OCI-LY3 (cell line): ENCODE results near the gene TBATA.

ENCODE experiments used
- CTCF ChIP-seq: fragments of 200-600, 300-600 bp; sonication (generic); IDR thresholded peaks from 2 replicates; pipeline ENCODE4 v1.5.1; 2014; ENCODE audit warnings: antibody characterized with exemption, low read length, low read depth
- EZH2phosphoT487 ChIP-seq: fragments of 200-600 bp; shearing (Covaris generic); IDR thresholded peaks from 2 replicates; pipeline ENCODE4 v1.6.1; 2018; ENCODE audit warnings: antibody characterized with exemption, mixed run types, low read depth

GRCh38 chr10:70780370-70780760, 4.8 kb downstream of the TBATA start:
- no peak for TF ChIP-seq CTCF
- no peak for TF ChIP-seq EZH2phosphoT487
